ENCODE data around the gene CCR3.
"Not testable (repeated sequence)": the region's sequence is repeated elsewhere in the genome, so short reads cannot be mapped to it uniquely, and the experiment has no call there.

The CCR3 gene

DNA sequence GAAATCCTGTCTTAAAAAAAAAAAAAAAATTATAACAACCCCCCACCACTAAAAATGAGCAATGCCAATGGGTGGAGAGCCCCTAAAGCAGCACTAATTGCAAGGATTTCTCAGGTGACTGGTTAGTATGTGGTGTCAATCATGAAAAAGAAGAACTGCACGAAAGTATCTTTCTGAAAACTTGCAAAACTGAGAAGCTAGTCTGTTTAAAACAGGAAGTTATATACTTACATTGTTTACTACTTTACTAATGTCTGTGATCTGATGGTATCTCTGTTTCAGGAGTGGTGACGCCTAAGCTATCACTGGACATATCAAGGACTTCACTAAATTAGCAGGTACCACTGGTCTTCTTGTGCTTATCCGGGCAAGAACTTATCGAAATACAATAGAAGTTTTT is at the start of gene CCR3:
CCR3 (plus strand) TSS at position 341 of the 400 bp plus-strand sequence. CDS start 22,699 bp downstream, outside the sequence.
- no peak for DNase-seq

DNA sequence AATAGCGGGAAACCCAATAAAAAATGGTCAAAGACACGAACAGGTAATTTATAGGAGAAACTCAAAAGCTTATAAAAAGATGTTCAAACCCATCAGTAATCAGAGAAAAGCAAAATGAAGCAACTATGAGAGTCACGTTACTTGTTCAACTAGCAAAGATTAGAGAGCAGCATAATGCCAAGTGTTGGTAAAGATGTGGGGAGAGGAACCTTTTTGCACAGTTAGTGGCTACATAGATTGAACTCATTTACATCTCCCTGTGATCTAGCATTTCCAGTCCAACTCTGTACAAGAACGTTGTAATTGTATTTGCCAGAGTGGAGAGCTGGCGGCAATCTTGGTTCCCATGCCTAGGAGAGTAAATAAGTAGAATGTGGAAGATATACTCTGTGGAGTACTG is 49.3 kb upstream of the CCR3 start:
- no peak for DNase-seq

DNA sequence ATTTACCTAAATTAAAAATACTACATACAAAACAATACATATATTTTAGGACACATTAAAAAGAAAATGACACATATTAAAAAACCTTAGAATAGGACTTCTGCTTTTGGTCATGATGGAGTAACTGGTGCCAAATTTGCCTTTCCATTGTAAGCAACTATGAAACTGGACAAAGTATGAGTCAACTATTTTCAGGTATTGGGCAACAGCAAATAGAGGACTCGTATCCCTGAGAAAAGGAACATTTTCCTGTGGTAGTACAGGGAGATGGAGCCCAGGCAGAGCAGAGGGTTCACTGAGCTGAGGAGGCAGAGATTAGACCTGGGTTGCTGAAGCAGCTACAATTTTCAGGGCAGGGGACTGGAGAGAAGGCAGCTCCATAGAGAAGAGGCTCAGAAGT is 48.8 kb upstream of the CCR3 start:
- no peak for DNase-seq

DNA sequence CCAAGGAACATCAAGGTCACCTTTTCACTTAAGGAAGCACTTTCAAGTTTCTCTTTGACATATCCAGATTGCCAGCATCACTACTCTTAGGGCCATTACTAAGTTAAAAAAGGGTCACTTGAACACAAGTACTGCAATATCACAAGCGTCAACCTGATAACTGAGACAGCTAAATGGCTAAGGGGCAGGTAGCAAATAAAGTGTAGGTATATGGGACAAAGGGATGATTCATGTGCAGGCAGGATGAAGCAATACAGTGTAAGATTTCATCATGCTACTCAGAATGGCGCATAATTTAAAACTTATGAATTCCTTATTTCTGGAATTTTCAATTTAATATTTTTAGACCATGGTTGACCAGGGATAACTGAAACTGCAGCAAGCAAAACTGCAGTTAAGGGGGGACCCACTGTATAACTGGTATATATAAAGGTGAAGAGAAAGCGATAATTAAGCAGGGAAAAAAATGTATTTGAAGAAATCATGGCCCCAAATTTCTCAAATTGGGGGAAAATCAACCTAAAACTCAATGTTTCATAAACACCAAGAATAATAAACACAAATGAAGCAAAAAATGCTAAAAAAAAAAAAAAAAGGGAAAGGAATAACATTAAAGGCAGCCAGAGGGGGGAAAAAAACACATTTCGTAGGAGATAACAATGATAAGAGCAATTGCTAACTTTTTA is 47.2 kb upstream of the CCR3 start:
- DNase-seq = no peak

DNA sequence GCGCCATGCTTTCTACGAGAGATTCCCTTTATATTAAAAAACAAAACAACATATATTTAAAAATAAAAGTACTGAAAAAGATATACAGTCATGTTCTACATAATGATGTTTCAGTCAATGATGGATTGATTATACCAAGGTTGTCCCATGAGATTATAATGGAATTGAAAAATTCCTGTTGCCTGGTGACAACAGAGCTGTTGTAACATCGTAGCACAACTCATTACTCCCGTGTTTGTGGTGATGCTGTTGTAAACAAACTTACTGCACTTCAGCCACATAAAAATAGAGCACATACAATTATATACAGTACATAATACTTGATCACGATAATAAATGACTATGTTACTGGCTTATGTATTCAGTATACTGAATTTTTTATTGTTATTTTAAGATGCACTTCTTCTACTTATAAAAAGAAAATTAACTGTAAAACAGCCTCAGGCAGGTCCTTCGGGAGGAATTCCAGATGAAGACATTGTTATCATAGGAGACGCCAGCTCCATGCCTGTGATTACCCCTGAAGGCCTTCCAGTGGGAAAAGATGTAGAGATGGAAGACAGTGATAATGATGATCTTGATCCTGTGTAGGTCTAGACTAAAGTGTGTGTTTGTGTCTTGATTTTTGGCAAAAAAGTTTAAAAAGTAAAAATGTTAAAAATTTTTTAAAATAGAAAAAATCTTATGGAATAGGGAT is 45.9 kb upstream of the CCR3 start:
- no peak for DNase-seq

DNA sequence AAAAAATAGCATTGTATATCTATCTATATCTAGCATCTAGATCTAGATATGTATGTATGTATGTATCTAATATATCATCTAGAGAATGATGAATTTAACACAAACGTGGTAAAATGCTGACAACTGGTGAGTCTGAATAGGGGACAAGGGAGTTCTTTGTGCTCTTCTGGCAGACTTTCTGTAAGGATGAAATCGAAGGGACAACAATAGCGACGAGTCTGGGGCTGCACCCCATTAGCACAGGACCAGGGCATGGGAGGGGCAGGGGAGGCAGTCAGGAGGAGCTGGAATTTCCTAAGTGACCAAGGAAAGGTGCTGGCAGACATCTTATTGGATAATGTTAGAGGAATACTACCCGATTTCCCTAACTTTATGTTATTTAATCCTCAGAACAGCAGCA is 42.0 kb upstream of the CCR3 start:
- DNase-seq = no peak

DNA sequence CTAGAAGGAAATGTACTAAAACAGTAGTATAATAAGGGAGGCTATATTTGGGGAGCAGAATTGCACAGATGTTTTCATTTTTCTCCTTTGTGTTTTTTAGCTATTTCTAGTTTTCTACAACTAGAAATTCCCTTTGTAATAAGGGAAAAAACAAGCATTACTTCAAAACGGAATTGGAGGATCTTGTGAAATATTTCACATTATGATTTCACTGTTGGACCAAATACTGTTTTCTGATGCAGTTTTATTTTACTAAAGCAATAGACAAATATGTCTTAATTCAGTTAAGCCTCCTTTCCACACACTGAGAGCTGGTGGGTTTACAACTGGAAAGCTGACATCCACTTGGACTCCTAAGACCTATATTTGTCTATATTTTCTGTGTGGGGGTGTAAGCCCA is 41.5 kb upstream of the CCR3 start:
- DNase-seq = no peak

DNA sequence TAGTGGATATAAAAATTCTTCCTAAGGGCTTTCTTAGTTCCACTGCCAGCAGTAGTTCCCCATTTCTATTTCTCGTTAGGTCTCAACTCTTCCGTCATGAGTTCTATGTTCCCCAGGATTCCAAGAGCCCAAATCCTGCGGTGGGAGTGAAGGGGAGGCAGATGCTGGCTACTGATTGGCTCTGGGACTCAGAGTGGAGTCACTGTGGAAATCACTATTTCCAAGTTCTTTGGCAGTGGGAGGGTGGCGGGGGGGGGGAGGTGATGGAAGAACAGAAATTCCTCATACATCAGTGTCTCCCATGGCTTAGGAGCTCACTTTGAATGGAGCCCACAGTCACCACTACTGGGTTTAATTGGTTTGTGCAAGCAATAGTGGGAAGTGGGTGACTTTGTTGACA is 39.7 kb upstream of the CCR3 start:
- no peak for DNase-seq

DNA sequence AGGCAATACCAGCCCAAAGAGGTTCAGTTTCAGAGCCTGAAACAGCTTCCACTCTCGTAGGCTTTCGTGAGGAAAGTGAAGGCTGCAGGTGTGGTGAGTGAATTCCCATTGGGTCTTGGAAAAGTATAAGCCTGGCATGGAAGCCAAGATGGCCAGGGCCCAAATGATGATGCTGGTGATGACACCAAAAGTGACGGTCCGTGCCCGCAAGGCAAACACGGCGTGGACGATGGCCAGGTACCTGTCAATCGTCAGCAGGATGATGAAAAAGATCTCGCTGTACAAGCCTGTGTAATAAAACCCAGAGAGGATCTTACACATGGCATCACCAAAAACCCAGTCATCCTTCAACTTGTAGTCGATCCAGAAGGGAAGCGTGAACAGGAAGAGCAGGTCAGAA is 38.6 kb upstream of the CCR3 start:
- DNase-seq = no peak

DNA sequence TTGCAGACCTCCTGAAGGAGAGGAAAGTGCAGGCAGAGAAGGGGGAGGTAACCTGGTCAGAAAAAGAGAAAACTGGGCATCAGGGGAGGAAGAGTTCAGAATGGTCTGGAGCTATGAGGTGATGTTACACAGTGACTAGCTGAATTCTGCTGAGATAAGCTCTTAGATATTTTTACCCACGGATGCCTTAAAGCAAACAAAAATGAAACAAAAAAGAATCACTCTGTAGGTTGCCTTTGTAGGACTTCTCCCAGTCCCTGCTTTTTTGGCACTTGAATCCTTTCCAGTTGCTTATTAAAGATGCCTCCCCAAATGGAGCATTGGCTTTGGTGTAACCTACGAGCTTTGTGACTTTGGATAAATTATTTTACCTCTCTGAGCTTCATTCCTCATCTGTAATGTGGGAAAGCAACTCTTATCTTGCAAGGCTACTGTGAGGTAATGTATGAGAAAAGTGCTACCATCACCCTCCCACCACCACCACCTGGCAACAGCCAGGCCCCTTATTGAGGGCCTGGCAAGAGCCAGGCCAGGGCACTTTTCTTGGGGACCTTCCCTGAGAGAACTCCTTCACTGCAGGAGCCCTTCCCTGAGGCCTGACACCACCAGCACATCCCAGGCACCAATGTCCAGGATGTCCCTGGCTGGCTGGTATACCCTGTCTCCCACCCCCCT is 36.8 kb upstream of the CCR3 start:
- no peak for DNase-seq

DNA sequence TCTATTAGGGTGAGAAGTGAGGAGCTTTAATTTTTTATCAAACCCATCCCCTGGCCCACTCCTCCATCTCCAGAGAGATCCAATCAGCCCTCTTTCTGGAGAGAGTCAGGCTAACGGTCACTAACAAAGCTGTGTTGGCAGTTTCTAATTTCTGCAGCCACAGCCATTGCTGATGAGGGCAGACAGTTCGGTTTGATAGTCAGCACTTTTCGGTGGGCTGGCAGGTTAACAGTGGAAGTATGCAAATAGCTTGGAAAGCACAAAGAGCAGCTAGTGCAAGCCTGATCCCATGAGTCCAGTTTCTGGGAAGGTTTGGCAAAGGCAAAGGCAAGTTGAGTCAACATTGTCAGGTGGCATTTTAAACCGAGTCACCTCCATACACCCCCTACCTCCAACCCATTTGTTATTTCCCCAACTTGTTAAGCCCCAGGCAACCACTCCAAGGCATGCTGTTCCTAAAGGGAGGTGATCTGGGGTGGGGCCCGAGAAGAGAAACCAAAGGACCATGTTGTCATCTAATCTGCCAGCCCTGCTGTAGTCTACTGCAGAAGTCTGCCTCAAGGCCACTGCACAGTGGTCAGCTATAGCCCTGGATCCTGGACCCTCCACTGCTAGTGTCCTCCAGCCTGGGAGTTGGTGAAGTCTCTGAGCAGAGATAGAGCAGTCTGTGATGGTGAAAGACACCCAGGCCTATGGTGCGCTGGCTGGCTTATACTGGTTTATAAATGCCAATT is 35.8 kb upstream of the CCR3 start:
- no peak for DNase-seq

DNA sequence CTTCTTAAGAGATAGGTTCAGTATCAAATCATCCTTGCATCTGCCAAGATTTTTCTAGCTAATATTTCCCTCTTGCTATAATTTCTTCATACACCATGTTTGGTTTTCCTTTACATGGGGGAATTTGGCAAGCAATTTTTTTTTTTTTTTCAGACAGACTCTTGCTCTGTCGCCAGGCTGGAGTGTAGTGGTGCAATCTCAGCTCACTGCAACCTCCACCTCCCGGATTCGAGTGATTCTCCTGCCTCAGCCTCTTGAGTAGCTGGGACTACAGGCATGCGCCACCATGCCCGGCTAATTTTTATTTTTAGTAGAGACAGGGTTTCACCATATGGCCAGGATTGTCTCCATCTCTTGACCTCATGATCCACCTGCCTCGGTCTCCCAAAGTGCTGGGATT is 34.7 kb upstream of the CCR3 start:
- DNase-seq = not testable (repeated sequence)

DNA sequence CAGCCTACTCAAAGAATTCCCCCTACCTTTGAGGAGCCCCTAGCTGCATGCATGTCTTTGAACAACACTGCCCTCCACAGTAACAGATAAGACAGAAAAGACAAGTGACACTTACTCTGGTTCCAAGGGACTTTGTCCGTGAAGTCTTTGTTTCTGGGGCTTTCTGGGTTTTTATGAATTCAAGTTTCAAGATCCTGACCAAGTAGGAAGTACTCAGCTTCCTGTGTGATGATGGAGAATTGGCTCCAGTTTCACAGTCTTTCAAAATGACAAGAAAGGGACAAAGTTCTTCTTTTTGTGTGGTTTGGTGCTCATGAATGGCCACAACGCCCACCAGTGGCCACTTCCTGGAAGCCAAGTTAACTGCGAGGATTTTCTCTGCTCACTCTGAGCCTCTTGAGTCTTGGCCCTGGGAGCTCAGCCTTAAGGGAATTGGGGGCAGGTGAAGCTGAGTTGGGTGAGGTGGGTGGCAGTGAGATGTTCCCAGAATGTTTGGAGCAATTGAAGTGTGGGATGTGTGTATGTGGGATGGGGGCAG is 34.0 kb upstream of the CCR3 start, which contains the start of gene CCR1:
CCR1 (minus strand) TSS at position 147 of the 538 bp plus-strand sequence. CDS start 4,000 bp downstream, outside the sequence.
- DNase-seq = peak; percentile 15

DNA sequence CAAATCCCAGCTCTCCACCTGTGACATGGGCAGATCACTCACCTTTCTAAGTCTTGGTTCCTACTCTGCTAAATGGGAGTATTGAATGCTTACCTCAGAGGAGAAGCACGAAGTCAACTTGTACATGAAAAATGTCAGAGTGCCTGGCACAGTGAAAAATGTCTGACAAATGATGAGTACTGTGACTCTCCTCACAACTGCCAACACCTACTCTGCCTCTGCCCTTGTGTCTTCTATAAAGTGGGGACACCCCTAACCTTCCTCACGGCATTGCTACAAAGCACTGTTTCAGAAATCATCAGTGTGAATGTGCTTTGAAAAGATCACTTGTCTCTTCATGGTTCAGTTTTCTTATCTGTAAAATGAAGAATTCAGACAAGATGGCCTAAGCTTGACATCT is 33.2 kb upstream of the CCR3 start:
- no peak for DNase-seq

DNA sequence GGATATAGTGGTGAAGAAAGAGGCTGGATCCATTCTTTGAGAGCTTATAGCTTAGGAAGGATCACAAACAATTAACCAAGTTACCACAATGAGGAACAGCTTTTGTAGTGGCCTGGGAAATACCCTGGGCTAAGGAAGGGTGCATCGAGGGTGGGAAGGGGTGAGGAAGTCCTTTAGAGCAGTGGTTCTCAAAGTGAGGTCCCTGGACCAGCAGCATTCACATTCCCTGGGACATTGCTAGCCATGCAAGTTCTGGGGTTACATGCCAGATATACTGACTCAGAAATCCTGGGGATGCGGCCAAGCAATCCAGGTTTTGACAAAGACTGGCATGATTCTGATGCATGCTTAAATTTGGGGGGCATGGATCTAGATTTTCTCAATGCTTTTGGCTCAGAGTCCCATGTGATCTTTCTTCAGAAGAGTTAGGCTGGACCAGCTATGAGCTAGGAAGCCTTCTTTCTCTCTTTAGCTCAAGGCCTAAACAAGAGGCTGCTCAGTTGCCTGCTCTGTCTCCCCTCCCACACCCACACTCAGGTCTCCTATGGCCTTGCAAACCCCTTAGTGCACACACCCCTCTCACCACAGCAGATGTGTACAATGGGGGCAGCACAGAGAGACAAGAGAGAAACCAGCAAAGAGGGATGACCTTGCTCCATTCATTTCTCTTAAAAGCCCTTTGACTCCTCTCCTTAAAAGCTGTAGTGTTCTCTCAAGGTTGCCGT is 32.4 kb upstream of the CCR3 start:
- DNase-seq = no peak

DNA sequence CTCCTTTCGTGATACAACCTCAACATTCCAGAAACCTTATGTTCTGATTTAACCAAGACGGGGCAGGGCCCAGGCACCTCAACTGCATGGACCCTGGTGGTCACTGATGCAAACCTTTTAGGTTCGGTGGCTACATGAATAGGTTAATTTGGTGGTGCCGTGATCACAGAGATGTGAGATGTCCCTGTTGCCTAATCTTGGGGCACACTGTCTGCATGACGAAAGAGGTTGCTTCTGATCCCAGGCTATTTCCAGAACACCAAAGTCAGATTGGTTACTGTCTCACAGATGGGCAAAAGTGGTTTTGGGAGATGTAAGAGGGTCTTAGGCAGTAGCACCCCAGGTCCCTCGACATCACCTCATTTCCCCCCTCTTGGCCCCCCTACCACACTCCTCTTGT is 30.2 kb upstream of the CCR3 start:
- DNase-seq = no peak

DNA sequence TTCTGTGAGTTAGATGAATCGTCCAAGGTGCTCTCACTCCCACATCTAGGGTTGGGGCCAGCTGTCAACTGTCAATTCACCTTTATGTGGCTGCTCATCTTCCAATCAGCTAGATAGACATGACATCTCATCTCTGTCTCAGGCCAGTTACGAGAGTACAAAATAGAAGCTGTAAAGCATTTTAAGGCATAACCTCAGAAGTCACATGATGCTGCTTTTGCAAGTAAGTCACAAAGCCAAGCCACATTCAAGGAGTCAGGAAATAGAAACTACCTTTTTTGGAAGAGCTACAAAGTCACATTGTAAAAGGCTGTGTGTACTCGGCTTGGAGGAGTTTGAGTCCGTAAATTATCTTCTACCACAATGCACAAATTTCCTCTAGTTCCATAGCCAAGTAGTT is 29.1 kb upstream of the CCR3 start:
- no peak for DNase-seq

DNA sequence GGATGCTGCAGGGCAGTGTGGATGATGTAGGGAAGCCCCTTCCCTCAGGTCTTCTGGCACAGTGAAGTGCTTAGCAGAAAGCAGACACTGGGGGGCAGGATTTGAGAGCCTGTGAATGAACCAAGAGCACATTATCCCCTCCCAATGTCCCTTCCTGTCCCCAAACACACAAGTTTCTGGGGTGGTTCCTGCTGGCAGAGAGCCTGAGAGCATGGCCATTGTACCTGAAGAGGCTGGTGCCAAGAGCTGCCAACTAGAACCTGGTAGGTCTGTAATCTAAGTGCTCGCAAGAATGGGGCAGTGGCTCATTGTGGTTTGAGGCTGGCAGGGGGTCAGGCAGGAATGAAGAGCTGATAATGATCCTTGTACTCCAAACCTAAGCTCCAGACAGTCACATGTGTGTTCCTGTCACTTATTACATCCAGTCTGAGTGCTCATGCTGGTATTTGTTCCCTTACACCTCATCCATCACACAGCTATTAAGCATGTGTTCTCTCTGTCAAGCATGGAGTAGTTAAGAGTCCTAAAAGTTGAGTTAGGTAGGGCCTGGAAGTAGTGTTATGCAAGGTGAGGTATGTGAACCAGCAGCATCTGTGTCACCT is 27.4 kb upstream of the CCR3 start:
- DNase-seq = no peak

DNA sequence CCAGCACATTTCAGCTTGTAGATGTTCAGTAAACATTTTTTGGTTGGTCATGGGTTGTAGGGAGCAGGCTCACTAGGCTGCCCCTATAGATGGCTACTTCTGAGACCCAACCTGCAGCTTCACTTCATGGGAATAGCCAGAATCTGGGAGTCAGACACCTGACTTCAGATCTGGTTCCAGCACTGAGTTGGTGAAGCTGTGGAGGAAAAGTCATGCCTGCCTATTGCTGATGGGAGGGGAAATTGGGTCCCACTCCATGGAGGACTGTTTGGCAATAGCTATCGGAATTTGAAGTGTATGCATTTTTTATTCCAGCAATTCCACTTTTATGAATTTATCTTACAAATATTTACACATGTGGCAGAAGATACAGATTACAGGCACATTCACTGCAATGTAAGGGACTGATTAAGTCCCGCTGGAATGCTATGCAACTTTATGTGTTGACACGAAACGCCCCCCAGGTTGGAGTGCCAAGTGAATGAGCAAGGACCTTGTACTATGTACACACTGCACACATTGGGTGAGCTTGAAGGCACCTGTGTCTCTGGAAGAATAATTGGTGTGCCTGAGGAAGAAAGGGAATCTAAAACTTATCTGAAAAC is 26.3 kb upstream of the CCR3 start:
- DNase-seq = no peak

DNA sequence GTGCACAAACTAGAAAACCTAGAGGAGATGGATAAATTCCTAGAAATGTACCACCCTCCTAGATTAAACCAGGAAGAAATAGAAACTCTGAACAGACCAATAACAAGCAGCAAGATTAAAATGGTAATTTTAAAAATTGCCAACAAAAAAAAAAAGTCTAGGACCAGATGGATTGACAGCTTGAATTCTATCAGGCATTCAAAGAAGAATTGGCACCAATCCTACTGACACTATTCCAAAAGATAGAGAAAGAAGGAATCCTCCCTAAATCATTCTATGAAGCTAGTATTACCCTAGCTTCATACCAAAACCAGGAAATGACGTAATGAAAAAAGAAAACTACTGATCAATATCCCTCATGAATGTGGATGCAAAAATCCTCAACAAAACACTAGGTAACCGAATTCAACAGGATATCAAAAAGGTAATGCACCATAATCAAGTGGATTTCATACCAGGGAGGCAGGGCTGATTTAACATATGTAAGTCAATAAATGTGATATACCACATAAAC is 24.0 kb upstream of the CCR3 start:
- no peak for DNase-seq

DNA sequence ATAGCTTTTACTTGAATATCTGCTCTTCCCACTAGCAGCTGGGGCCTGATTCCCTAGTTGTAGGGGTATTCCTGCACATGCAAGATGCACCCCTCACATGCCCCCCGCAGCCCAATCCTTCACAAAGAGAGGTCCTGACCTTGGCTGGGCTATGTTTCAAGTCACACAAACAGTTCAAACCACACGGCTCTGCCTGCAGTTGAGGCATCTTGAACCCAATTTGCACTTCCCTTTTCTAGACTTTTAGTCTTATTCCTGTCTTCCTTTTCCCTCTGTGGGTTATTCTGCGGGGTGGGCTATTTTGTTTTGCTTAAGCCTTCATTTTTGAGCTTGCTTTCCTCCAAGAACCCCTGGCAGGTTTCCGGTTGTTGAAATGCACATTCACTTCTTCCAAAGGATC is 20.9 kb upstream of the CCR3 start:
- DNase-seq = no peak

All from DMS53 (cell line).